Fibroblast of peridontal ligament (primary cell): Measurements from ENCODE around the gene TNNT1.
"Not testable (repeated sequence)": the region's sequence is repeated elsewhere in the genome, so short reads cannot be mapped to it uniquely, and the experiment has no call there.

ENCODE experiments used
- DNase-seq: peaks from one replicate; pipeline ENCODE4 v3.0.0-alpha.2; 2010; ENCODE audit errors: extremely low read depth

TNNT1 gene

GRCh38 chr19:55149078-55150003, at the start of gene TNNT1:
Gene TNNT1, minus strand, starts transcription at chr19:55149206. Its CDS starts 2,049 bp downstream, at chr19:55147157.
- DNase-seq, result no peak

GRCh38 chr19:55198651-55199050, 49.6 kb upstream of the TNNT1 start:
- no peak for DNase-seq

- no peak for DNase-seq
These were observed 48.5 kb upstream of the TNNT1 start for GRCh38 chr19:55197528-55197927.

- no peak for DNase-seq
These were observed 47.8 kb upstream of the TNNT1 start for GRCh38 chr19:55196803-55197202.

- DNase-seq, result no peak
These were observed 44.5 kb upstream of the TNNT1 start for GRCh38 chr19:55193481-55193880.

- peak; percentile 92 for DNase-seq
These were observed 40.4 kb upstream of the TNNT1 start for GRCh38 chr19:55189403-55189835.

GRCh38 chr19:55188625-55189024, 39.6 kb upstream of the TNNT1 start:
- no peak for DNase-seq

- DNase-seq, result no peak
These were observed 37.1 kb upstream of the TNNT1 start for GRCh38 chr19:55186080-55186479.

- DNase-seq, result no peak
These were observed 32.7 kb upstream of the TNNT1 start for GRCh38 chr19:55181740-55182139.

- DNase-seq, result no peak
These were observed 30.8 kb upstream of the TNNT1 start, which contains the start of gene SYT5 for GRCh38 chr19:55179606-55180484. Gene SYT5, minus strand, starts transcription at chr19:55180289. Its CDS starts 1,248 bp downstream, at chr19:55179041.

- peak; percentile 65 for DNase-seq
These were observed 30.0 kb upstream of the TNNT1 start for GRCh38 chr19:55178781-55179599.

- no peak for DNase-seq
These were observed 27.1 kb upstream of the TNNT1 start for GRCh38 chr19:55176076-55176475.

GRCh38 chr19:55175117-55175867, 26.3 kb upstream of the TNNT1 start:
- DNase-seq, result no peak

- DNase-seq, result no peak
These were observed 25.6 kb upstream of the TNNT1 start for GRCh38 chr19:55174425-55175116.

- DNase-seq, result peak; percentile 67
These were observed 24.9 kb upstream of the TNNT1 start for GRCh38 chr19:55173714-55174409.

- DNase-seq, result no peak
These were observed 24.2 kb upstream of the TNNT1 start for GRCh38 chr19:55173186-55173713.

- DNase-seq, result peak; percentile 67
These were observed 23.7 kb upstream of the TNNT1 start for GRCh38 chr19:55172741-55173140.

- not testable (repeated sequence) for DNase-seq
These were observed 23.3 kb upstream of the TNNT1 start for GRCh38 chr19:55172318-55172717.

GRCh38 chr19:55171440-55171839, 22.4 kb upstream of the TNNT1 start:
- no peak for DNase-seq
